RKO (cell line): ENCODE data around the gene C1QTNF1.
A peak's percentile ranks its signal among the peaks of the same experiment; 100 is the strongest.

Source experiments
- DNase-seq: peaks from one replicate; pipeline ENCODE4 v3.0.0-alpha.2; 2016; ENCODE audit warnings: low spot score

C1QTNF1 gene

GRCh38 chr17:79079421-79080200, 55.6 kb downstream of the C1QTNF1 start:
- DNase-seq: no peak

- DNase-seq: no peak
Measured at GRCh38 chr17:79080349-79080748, 56.4 kb downstream of the C1QTNF1 start.

DNA sequence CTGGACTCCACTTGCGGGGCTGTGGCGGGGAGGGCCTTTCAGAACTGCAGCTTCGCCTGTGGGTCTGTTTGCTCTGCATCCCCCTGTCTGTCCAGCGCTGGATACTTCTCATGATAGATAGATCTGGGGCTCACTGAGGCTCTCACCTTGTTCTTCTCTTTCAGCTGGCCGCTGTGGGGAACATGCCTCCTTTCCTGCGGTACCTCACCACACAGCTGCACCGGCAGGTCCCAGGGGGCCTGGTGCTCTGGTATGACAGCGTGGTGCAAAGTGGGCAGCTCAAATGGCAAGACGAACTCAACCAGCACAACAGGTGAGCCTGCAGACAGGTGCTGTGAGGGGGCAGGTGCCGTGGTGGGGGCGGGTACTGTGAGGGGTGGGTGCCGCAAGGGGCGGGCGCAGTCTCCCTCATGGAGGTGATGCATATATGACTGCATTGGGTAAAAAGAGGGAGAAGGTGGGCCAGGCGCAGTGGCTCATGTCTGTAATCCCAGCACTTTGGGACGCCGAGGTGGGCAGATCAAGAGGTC, 56.9 kb downstream of the C1QTNF1 start:
- no peak for DNase-seq

DNA sequence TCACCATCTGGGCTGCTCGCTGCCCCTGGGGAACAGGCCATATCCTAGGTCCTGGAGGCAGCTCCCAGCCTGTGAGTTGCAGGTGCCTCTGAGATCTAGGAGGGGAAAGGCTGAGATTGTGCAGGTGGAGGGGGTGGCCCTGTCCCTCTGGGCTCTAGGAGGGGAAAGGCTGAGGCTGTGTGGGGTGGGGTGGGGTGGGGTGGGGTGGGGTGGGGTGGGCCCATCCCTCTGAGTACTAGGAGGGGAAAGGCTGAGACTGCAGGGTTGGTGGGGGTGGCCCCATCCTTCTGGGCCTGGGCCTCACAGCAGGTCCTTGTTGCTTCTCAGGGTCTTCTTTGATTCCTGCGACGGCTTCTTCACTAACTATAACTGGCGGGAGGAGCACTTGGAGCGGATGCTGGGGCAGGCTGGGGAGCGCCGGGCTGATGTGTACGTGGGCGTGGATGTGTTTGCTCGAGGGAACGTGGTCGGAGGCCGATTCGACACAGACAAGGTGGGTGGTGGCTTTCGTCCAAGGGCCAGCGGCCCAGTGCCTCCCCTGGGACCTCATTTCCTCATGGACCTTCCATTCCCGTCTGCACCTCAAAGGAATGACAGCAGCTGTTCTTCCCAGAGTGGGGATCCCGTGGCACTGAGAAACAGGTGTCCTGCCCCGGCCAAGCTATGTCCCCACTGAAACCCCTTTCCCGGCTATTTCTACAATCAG, 57.8 kb downstream of the C1QTNF1 start:
- DNase-seq: no peak

DNA sequence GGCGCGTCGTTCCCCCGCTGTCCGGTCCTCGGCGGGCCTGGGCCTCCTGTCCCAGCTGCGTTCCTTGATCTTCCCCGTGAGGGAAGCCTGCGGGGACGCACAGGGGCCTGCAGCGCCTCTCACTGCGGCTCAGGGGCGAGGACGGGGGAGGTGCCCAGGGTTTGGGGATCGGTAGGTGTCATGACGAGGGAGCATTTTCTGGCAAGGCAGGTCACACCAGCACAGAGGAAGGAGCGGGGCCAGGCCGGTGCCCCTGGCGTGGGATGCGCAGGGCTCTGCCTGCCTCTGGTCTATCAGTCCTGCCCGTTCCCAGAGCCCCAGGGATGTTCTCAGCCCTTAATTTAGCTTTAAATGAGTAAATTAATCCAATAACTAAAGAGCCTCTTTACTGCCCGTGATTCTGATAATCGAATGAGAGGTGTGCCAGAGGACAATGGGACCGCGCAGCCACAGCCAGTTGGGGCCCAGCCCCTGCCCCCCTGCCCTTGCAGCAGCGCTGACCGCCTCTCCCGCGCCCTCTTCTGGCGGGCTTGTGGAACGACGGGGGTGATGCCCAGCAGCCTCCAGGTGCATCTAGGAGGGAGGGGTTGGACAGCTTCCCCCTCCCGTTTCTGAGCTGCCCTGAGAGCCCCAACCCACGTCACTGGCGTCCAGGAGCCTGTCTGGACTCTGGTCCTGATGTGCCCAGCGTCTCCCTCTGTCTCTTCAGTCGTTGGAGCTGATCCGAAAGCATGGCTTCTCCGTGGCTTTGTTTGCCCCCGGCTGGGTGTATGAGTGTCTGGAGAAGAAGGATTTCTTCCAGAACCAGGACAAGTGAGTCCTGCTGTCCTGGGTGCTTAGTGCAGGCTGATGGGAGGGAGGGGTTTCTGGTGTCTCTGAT, 58.6 kb downstream of the C1QTNF1 start:
- no peak for DNase-seq

DNA sequence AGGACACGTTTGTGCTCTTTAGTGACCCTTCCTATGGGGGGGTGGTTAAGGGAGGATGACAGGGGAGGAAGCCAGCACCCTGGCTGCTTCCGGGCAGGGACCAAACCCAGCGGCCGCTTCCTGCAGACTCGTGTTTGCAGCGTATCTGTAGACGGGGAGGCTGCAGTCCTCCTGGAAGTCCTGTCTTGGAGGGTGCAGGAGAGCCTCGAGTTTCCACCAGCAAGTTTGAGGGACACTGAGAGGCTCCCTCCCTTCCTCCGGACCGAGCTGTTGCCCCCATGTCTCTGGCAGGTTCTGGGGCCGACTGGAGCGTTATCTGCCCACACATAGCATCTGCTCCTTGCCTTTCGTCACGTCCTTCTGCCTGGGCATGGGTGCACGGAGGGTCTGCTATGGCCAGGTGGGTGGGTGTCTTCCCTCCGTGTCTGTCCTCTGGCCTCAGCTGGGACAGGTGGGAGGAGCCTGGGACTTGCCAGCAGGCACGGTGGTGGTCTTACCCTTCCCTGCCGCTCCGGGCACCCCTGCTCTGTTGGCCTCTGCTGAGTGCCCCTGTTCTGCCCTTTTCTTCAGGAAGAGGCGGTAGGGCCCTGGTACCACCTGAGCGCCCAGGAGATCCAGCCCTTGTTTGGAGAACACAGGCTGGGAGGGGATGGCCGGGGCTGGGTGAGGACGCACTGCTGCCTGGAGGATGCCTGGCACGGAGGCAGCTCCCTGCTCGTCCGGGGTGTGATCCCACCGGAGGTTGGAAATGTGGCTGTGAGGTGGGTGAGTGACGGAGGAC, 59.4 kb downstream of the C1QTNF1 start:
- DNase-seq: no peak

GRCh38 chr17:79084291-79085153, 60.6 kb downstream of the C1QTNF1 start:
- DNase-seq: no peak

DNA sequence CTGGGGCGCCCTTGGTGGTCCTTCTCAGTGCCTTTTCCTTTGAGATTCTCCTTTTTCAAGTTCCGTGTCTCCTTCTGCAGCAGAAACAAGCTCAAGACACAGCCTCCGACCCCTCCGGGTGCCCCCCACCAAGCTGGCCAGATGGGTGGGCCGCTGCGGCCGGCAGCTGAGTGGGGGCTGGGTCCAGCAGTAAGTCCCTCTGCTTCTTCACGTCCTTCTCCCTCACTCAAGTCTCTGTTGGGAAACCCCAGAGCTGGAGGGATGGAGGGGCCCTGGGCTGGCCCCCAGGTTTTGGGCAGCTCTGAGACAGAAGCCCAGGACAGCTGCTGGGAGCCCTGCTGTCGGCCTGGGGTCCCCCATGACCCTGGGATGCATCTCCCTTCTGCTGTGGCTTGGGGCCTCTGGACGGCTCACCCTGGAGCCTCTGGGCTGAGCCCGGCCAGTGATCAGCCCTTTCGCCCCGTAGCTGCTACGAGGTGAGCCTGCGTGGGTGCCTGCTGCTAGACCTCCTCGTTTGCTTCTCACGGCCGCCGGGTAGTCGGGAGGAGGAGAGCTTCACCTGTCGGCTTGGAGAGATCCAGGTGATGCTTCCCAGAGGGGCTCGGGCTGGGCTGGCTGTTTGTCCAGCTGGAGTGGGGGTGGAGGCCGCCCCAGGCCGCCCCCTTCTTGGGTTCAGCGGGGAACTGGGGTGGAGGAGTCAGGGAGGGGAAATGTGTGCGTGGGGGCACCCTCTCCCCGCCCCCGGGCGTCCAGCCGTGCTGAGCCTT, 61.4 kb downstream of the C1QTNF1 start:
- no peak for DNase-seq

- no peak for DNase-seq
Measured at GRCh38 chr17:79085921-79086551, 62.1 kb downstream of the C1QTNF1 start.

DNA sequence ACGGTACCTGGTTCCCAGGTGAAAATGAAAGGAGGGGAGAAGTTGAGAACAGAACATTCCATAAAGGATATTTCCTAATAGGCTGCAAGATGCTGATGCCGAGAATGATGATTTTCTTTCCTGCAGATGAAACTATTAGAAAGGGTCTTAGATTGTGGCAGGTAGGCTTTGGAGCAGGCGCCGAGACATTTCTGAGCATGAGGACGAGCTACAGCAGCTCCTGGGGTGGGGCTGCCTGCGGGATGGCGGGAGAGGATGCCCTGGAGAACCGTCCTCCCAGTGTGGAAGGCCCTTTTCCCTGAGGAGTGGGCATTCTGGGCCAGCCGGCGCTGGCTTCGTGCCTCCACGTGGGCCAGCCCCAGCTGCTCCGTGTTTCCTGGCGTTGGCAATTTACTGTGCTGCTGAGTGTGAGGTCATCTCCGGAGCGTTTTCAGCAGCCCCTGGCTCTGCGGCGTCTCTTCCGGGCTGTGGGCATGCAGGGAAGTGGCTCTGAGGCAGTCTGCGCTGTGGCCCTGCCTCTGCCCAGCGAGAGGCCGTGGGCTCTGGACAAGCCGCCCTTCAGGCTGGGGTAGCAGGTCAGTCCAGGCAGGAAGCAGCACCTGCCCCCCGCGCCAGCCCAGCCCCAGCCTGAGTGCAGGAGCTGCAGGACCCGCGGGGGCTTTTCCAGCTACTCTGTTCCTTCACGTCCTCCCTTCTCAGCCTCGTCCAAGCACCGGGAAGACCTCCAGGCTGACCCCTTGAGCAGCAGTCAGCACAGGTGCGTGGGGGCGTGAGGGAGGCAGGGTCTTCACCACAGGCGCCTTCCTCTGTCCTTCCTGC, 62.8 kb downstream of the C1QTNF1 start:
- no peak for DNase-seq

DNA sequence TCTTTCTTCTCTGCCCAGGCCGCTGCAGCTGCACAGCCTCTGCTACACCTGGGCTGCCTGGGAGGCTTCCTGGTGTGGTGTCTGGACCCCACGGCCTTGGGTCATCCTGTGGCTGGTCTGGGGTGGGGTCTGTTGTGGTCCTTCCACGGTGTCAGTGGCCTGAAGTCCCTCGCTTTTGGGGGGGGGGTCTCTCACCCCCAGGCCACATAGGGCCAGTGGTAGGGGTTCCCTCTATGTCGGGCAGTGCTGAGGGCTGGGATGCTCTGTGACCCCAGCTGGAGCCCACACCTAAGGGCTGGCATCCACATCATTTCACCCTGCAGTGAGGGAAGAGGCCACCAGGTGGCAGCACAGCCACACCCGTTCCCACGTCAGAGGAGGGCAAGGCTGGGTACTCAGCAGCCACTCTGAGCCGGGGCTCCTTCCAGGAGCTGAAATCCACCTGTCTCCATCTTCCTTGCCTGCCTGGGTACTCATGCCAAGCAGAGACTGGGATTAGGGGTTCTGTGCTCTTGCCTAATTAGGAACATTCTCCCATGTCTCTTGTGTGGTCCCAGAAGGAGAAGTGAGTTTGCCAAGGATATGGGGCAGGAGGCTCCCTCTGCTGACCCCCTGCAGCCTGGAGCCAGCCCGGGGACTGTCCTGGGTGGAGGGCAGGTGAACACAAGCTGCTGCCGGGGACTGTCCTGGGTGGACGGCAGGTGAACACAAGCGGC, 63.6 kb downstream of the C1QTNF1 start:
- DNase-seq: peak; percentile 49

- no peak for DNase-seq
Measured at GRCh38 chr17:79088247-79088996, 64.5 kb downstream of the C1QTNF1 start.

- DNase-seq: no peak
Measured at GRCh38 chr17:79088997-79089328, 65.0 kb downstream of the C1QTNF1 start.

DNA sequence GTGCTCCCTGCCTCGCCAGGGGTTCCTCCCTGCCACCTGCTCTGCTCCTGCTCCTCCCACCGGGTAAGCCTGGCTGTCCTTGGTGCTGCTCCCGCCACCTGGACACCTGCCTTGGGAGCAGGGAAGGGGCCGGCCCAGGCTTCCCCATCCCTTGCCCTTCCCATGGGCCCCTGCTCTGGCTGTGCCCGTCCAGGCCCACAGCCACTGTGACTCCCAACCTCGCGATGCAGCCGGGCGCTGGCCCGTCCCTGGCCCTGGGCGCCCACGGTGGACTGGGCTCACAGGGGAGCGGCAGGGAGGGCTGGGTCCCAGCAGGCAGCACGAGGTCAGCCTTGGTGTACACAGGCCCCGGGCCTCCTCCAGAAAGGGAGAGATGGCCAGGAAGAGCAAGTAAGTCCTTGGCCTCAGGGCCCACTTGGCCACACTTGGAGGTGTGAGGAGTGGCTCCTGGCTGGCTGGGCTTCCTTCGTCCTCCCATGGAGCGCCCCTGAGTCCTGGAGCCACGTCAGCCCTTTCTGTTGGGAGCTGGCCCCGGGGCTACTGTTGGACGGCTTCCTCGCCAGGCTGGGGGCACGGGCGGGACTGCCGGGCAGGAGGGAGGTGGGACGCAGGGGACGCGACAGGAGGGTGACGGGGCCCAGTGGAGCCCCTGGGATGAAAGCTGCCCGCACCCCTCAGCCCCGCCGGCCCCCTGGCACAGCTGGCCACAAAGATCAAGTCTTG, 65.9 kb downstream of the C1QTNF1 start:
- DNase-seq: no peak

GRCh38 chr17:79090443-79091225, 66.7 kb downstream of the C1QTNF1 start:
- no peak for DNase-seq

DNA sequence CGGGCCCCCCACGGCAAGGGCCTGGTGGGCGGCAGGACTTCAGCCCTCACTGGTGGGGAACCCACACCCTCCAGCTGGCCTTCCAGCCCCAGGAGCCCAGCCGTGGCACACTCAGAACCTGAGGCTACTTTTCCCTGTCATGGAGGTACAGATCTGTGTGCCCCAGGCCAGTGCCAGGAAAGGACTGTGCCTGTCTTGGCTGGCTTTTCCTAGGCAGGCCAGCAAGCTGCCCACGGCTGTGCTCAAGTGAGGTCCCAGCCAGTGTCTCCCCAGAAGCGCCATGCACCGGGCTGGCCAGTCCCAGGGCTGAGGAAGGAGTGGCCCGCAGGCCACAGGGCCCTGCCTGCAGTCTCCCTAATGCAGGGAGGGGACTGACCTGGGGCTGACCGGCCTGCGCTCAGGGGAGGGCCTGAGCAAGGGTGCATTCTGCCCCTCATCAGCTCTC, 67.3 kb downstream of the C1QTNF1 start:
- DNase-seq: no peak
